ENCODE measurements around the gene GPR4.

DNA sequence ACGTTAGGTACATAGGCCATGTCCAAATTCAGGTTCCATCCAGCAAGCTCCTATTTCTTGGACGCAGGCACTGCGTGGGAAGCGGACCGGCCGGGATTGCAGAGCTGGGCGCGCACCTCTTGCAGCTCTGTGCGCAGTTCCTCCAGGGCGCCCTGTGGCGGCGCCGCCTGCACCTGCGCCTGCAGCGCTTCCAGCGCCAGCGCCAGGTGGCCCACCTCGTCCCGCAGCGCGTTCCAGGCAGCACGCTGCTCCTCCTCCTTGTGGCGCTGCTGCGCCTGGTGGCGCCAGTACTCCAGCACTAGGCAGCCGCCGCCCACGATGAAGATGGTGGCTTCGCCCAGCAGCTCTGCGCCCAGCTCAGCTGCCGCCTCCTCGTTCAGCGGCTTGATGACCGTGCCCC, 48.5 kb downstream of the GPR4 start:
- TF ChIP-seq CTCF (conservative IDR thresholded peaks at IDR 0.05; ENCODE audit: low read depth, low read length) (no peak), EZH2phosphoT487 (IDR thresholded peaks at IDR 0.05; ENCODE audit: borderline replicate concordance, low read length) (no peak), EZH2 (IDR thresholded peaks at IDR 0.05; ENCODE audit: low read length, unreplicated experiment) (no peak)
